H7 (cell line): ENCODE data around the gene PEX11B. TPM values are rescaled to one million over a fixed set of nuclear protein-coding genes. Genes with fewer than 3 reads are reported as not detected.

Experiments
- DNase-seq: peaks from one replicate; pipeline ENCODE4 v3.0.0; 2012
- H3K27me3 ChIP-seq: 2 replicates; pipeline ENCODE4 v1.6.0; 2011; ENCODE audit warnings: mild to moderate bottlenecking, low read length; ENCODE audit not compliant: control insufficient read depth, insufficient read depth
- H3K36me3 ChIP-seq: replicated peaks from 2 replicates; pipeline ENCODE4 v1.5.1; 2011; ENCODE audit warnings: low read length; ENCODE audit not compliant: control insufficient read depth, insufficient read depth
- H3K4me3 ChIP-seq: 2 replicates; pipeline ENCODE4 v1.5.1; 2011; ENCODE audit warnings: low read depth, mild to moderate bottlenecking, control low read depth, low read length, moderate library complexity; ENCODE audit not compliant: insufficient read depth
- total RNA-seq: library from RNA; depleted of rRNA; stranded (reverse); fragments of >200 nt; shearing (Covaris generic); gene quantifications from 2 replicates; pipeline ENCODE4 v1.2.3, GENCODE V29; 2014

Gene PEX11B
- total RNA-seq, 1 experiment from 2014 or later, result 22.9 TPM

GRCh38 chr1:145958734-145959133, 40.2 kb upstream of the PEX11B start:
- Histone ChIP-seq H3K36me3 (no peaks in the 10 kb centered on the region), H3K27me3 (peaks cover 62% of the 10 kb centered on the region), H3K4me3 (no peak overlapping the region)
- no peak for DNase-seq

- peak; percentile 97 for DNase-seq
- H3K4me3 ChIP-seq, result peak within 1 kb of the TSS; percentile 77
- peaks cover 51% of the 10 kb centered on the region for H3K27me3 ChIP-seq
- H3K36me3 ChIP-seq, result no peaks in the 10 kb centered on the region
Measured at GRCh38 chr1:145957443-145958319, 39.2 kb upstream of the PEX11B start, which contains the start of gene LIX1L. LIX1L (minus strand) TSS chr1:145958017; CDS start chr1:145957927, 90 bp downstream.

GRCh38 chr1:145956781-145957442, 38.4 kb upstream of the PEX11B start:
- H3K36me3 ChIP-seq, result no peaks in the 10 kb centered on the region
- peaks cover 44% of the 10 kb centered on the region for H3K27me3 ChIP-seq
- peak; percentile 26 for DNase-seq
- H3K4me3 ChIP-seq, result peak overlapping the region; percentile 77

- peaks cover 38% of the 10 kb centered on the region for H3K27me3 ChIP-seq
- H3K4me3 ChIP-seq, result no peak overlapping the region; the same call in 1 of the 2 replicates
- H3K36me3 ChIP-seq, result no peaks in the 10 kb centered on the region
- DNase-seq, result no peak
Measured at GRCh38 chr1:145956361-145956760, 37.8 kb upstream of the PEX11B start.

- Histone ChIP-seq H3K27me3 (peaks cover 30% of the 10 kb centered on the region), H3K4me3 (no peak overlapping the region)
Measured at GRCh38 chr1:145955436-145955835, 36.9 kb upstream of the PEX11B start.

GRCh38 chr1:145953861-145954260, 35.3 kb upstream of the PEX11B start:
- H3K27me3 ChIP-seq, result peaks cover 15% of the 10 kb centered on the region
- H3K4me3 ChIP-seq, result no peak overlapping the region
- H3K36me3 ChIP-seq, result no peaks in the 10 kb centered on the region
- no peak for DNase-seq

More at GRCh38 chr1:145955436-145955835, 36.9 kb upstream of the PEX11B start:
- no peaks in the 10 kb centered on the region for H3K36me3 ChIP-seq
- DNase-seq, result no peak

GRCh38 chr1:145952903-145953302, 34.4 kb upstream of the PEX11B start:
- Histone ChIP-seq H3K36me3 (no peaks in the 10 kb centered on the region), H3K4me3 (no peak overlapping the region), H3K27me3 (peaks cover 7% of the 10 kb centered on the region; the same call in 1 of the 2 replicates)
- no peak for DNase-seq

- no peak for DNase-seq
- peaks cover 3% of the 10 kb centered on the region; the same call in 1 of the 2 replicates for H3K27me3 ChIP-seq
- no peak overlapping the region for H3K4me3 ChIP-seq
- no peaks in the 10 kb centered on the region for H3K36me3 ChIP-seq
Measured at GRCh38 chr1:145951526-145951925, 33.0 kb upstream of the PEX11B start.

- DNase-seq, result no peak
Measured at GRCh38 chr1:145949219-145949618, 30.7 kb upstream of the PEX11B start.

GRCh38 chr1:145947551-145947950, 29.0 kb upstream of the PEX11B start:
- Histone ChIP-seq H3K27me3 (no peaks in the 10 kb centered on the region), H3K36me3 (no peaks in the 10 kb centered on the region), H3K4me3 (no peak overlapping the region)
- peak; percentile 52 for DNase-seq

More at GRCh38 chr1:145949219-145949618, 30.7 kb upstream of the PEX11B start:
- Histone ChIP-seq H3K27me3 (no peaks in the 10 kb centered on the region), H3K4me3 (no peak overlapping the region), H3K36me3 (no peaks in the 10 kb centered on the region)

GRCh38 chr1:145946477-145946986, 28.0 kb upstream of the PEX11B start:
- Histone ChIP-seq H3K36me3 (no peaks in the 10 kb centered on the region), H3K27me3 (no peaks in the 10 kb centered on the region), H3K4me3 (no peak overlapping the region)
- DNase-seq, result no peak

- no peaks in the 10 kb centered on the region for H3K27me3 ChIP-seq
- no peak overlapping the region for H3K4me3 ChIP-seq
- H3K36me3 ChIP-seq, result no peaks in the 10 kb centered on the region
- no peak for DNase-seq
Measured at GRCh38 chr1:145944532-145944931, 26.0 kb upstream of the PEX11B start.

- Histone ChIP-seq H3K36me3 (no peaks in the 10 kb centered on the region), H3K27me3 (no peaks in the 10 kb centered on the region), H3K4me3 (no peak overlapping the region)
- DNase-seq, result no peak
Measured at GRCh38 chr1:145942871-145943270, 24.4 kb upstream of the PEX11B start.

- Histone ChIP-seq H3K36me3 (no peaks in the 10 kb centered on the region), H3K27me3 (no peaks in the 10 kb centered on the region), H3K4me3 (no peak overlapping the region)
- no peak for DNase-seq
Measured at GRCh38 chr1:145942405-145942804, 23.9 kb upstream of the PEX11B start.

- DNase-seq, result no peak
- no peak overlapping the region for H3K4me3 ChIP-seq
Measured at GRCh38 chr1:145937436-145937835, 18.9 kb upstream of the PEX11B start.

More at GRCh38 chr1:145937436-145937835, 18.9 kb upstream of the PEX11B start:
- Histone ChIP-seq H3K36me3 (no peaks in the 10 kb centered on the region), H3K27me3 (no peaks in the 10 kb centered on the region)
